Stimulated activated naive B cell treated with anti-CD40 and anti-IgM and Interleukin-4, amounts not matched to agents 10 μg/mL and 1 μg/mL and 100 μg/mL, for 72 hours (primary cell): Measurements from ENCODE around the gene PTGES2.

Source experiments
- ATAC-seq, 2 donors: fragments of 150-1000 bp; cut with Tn5 transposase; replicated peaks; 2 replicates each; pipeline ENCODE4 v1.10.0; 2021; ENCODE audit warnings: moderate library complexity in 1 of 2
- DNase-seq: peaks from one replicate; pipeline ENCODE4 v3.0.0; 2021
- H3K27ac Mint-ChIP-seq: one replicate; pipeline ENCODE4 v1.8.0; 2022; ENCODE audit warnings: mild to moderate bottlenecking, mixed read lengths
- H3K27me3 Mint-ChIP-seq, 2 donors: one replicate each; pipeline ENCODE4 v1.8.0; 2022; ENCODE audit warnings: mixed read lengths in 2 of 2
- H3K36me3 Mint-ChIP-seq, 2 donors: one replicate each; pipeline ENCODE4 v1.8.0; 2022; ENCODE audit warnings: mixed read lengths in 2 of 2, mild to moderate bottlenecking in 1 of 2
- H3K4me1 Mint-ChIP-seq, 2 donors: one replicate each; pipeline ENCODE4 v1.8.0; 2022; ENCODE audit warnings: mixed read lengths in 2 of 2, mild to moderate bottlenecking in 1 of 2
- H3K4me3 Mint-ChIP-seq, 2 donors: one replicate each; pipeline ENCODE4 v1.8.0; 2022; ENCODE audit warnings: mild to moderate bottlenecking in 2 of 2, mixed read lengths in 2 of 2, moderate library complexity in 1 of 2
- H3K9me3 Mint-ChIP-seq, 2 donors: one replicate each; pipeline ENCODE4 v1.8.0; 2022; ENCODE audit warnings: mixed read lengths in 2 of 2, mild to moderate bottlenecking in 1 of 2

Gene PTGES2

GRCh38 chr9:128121924-128122808 is 5.4 kb downstream of the PTGES2 start:
- Mint-ChIP-seq H3K27ac (no peak overlapping the region), H3K27me3 (no peaks in the 10 kb centered on the region), H3K36me3 (peaks cover 19 to 49% of the 10 kb centered on the region in 2 donors), H3K4me3 (no peak overlapping the region), H3K4me1 (peaks cover 33 to 41% of the 10 kb centered on the region in 2 donors), H3K9me3 (no peaks in the 10 kb centered on the region)
- ATAC-seq (no peak), DNase-seq (no peak)

- no peak for ATAC-seq
- DNase-seq, result no peak
- peaks cover 36 to 44% of the 10 kb centered on the region in 2 donors for H3K4me1 Mint-ChIP-seq
- H3K27me3 Mint-ChIP-seq, result no peaks in the 10 kb centered on the region
- peaks cover 22 to 52% of the 10 kb centered on the region in 2 donors for H3K36me3 Mint-ChIP-seq
- no peak overlapping the region for H3K4me3 Mint-ChIP-seq
- H3K9me3 Mint-ChIP-seq, result no peaks in the 10 kb centered on the region
- no peak overlapping the region for H3K27ac Mint-ChIP-seq
These were observed 6.1 kb downstream of the PTGES2 start for GRCh38 chr9:128121466-128121810.

GRCh38 chr9:128120741-128121465 is 6.6 kb downstream of the PTGES2 start:
- peaks cover 34 to 44% of the 10 kb centered on the region in 2 donors for H3K4me1 Mint-ChIP-seq
- H3K27me3 Mint-ChIP-seq, result no peaks in the 10 kb centered on the region
- H3K36me3 Mint-ChIP-seq, result peaks cover 26 to 53% of the 10 kb centered on the region in 2 donors
- DNase-seq (no peak), ATAC-seq (no peak)
- H3K9me3 Mint-ChIP-seq, result no peaks in the 10 kb centered on the region
- no peak overlapping the region for H3K4me3 Mint-ChIP-seq
- no peak overlapping the region for H3K27ac Mint-ChIP-seq

GRCh38 chr9:128120061-128120740 is 7.3 kb downstream of the PTGES2 start:
- Mint-ChIP-seq H3K27ac (no peak overlapping the region), H3K27me3 (no peaks in the 10 kb centered on the region), H3K4me3 (no peak overlapping the region), H3K9me3 (no peaks in the 10 kb centered on the region), H3K4me1 (peaks cover 33 to 44% of the 10 kb centered on the region in 2 donors), H3K36me3 (peaks cover 27 to 53% of the 10 kb centered on the region in 2 donors)
- ATAC-seq (no peak), DNase-seq (no peak)

GRCh38 chr9:128118971-128119665 is 8.4 kb downstream of the PTGES2 start:
- no peak for DNase-seq

GRCh38 chr9:128118472-128118857 is 9.1 kb downstream of the PTGES2 start:
- ATAC-seq (no peak), DNase-seq (no peak)
- Mint-ChIP-seq H3K36me3 (peaks cover 31 to 48% of the 10 kb centered on the region in 2 donors), H3K4me1 (peaks cover 37 to 47% of the 10 kb centered on the region in 2 donors), H3K27me3 (no peaks in the 10 kb centered on the region), H3K27ac (no peak overlapping the region), H3K9me3 (no peaks in the 10 kb centered on the region), H3K4me3 (peak overlapping the region in 1 of 2 donors; percentile 21)

More at GRCh38 chr9:128118971-128119665, 8.4 kb downstream of the PTGES2 start:
- Mint-ChIP-seq H3K27ac (peak overlapping the region; percentile 37), H3K27me3 (no peaks in the 10 kb centered on the region), H3K36me3 (peaks cover 30 to 49% of the 10 kb centered on the region in 2 donors), H3K4me1 (peaks cover 39 to 45% of the 10 kb centered on the region in 2 donors), H3K9me3 (no peaks in the 10 kb centered on the region), H3K4me3 (no peak overlapping the region)
- no peak for ATAC-seq

GRCh38 chr9:128117613-128118471 is 9.7 kb downstream of the PTGES2 start:
- ATAC-seq, result peak; percentile 41 to 49
- peaks cover 34 to 51% of the 10 kb centered on the region in 2 donors for H3K36me3 Mint-ChIP-seq
- no peaks in the 10 kb centered on the region for H3K27me3 Mint-ChIP-seq
- DNase-seq, result peak; percentile 86
- H3K27ac Mint-ChIP-seq, result peak overlapping the region; percentile 56
- peaks cover 37 to 49% of the 10 kb centered on the region in 2 donors for H3K4me1 Mint-ChIP-seq
- H3K9me3 Mint-ChIP-seq, result no peaks in the 10 kb centered on the region
- peak overlapping the region in 1 of 2 donors; percentile 47 for H3K4me3 Mint-ChIP-seq

- ATAC-seq (no peak), DNase-seq (no peak)
- Mint-ChIP-seq H3K27ac (peak overlapping the region; percentile 98), H3K36me3 (peaks cover 33 to 47% of the 10 kb centered on the region in 2 donors), H3K4me3 (peak overlapping the region; percentile 58 to 59), H3K4me1 (peaks cover 36 to 49% of the 10 kb centered on the region in 2 donors), H3K27me3 (no peaks in the 10 kb centered on the region), H3K9me3 (no peaks in the 10 kb centered on the region)
These were observed 11.1 kb downstream of the PTGES2 start for GRCh38 chr9:128116104-128117083.

- H3K27ac Mint-ChIP-seq, result peak overlapping the region; percentile 98
- peaks cover 38 to 49% of the 10 kb centered on the region in 2 donors for H3K4me1 Mint-ChIP-seq
- H3K9me3 Mint-ChIP-seq, result no peaks in the 10 kb centered on the region
- no peaks in the 10 kb centered on the region for H3K27me3 Mint-ChIP-seq
- H3K36me3 Mint-ChIP-seq, result peaks cover 31 to 51% of the 10 kb centered on the region in 2 donors
- peak; percentile 89 for DNase-seq
- ATAC-seq, result peak; percentile 94 to 96
- H3K4me3 Mint-ChIP-seq, result peak overlapping the region; percentile 58 to 59
These were observed 12.1 kb downstream of the PTGES2 start for GRCh38 chr9:128115187-128116103.

- Mint-ChIP-seq H3K4me1 (peaks cover 41 to 53% of the 10 kb centered on the region in 2 donors), H3K27ac (peak overlapping the region; percentile 98), H3K9me3 (no peaks in the 10 kb centered on the region), H3K36me3 (peaks cover 32 to 54% of the 10 kb centered on the region in 2 donors), H3K27me3 (no peaks in the 10 kb centered on the region), H3K4me3 (peak overlapping the region; percentile 14 to 21)
- DNase-seq, result no peak
- ATAC-seq, result no peak
These were observed 13.0 kb downstream of the PTGES2 start for GRCh38 chr9:128114326-128115186.
